AG09309 (cell line): ENCODE data around the gene RABGAP1L.

Source experiments
- DNase-seq: peaks from one replicate; pipeline ENCODE4 v3.0.0-alpha.2; 2010; ENCODE audit warnings: low read depth
- H3K4me3 ChIP-seq: 2 replicates; pipeline ENCODE4 v1.5.1; 2011; ENCODE audit warnings: mild to moderate bottlenecking, low read depth, low read length, moderate library complexity; ENCODE audit not compliant: control insufficient read depth
- TF ChIP-seq, protein P1 (sequence below): IDR thresholded peaks from 2 replicates; pipeline ENCODE4 v1.5.1; 2011; ENCODE audit warnings: mild to moderate bottlenecking, low read depth, low read length, inconsistent platforms; ENCODE audit not compliant: insufficient read depth, control insufficient read depth; ENCODE audit errors: missing control alignments

The RABGAP1L gene

DNA sequence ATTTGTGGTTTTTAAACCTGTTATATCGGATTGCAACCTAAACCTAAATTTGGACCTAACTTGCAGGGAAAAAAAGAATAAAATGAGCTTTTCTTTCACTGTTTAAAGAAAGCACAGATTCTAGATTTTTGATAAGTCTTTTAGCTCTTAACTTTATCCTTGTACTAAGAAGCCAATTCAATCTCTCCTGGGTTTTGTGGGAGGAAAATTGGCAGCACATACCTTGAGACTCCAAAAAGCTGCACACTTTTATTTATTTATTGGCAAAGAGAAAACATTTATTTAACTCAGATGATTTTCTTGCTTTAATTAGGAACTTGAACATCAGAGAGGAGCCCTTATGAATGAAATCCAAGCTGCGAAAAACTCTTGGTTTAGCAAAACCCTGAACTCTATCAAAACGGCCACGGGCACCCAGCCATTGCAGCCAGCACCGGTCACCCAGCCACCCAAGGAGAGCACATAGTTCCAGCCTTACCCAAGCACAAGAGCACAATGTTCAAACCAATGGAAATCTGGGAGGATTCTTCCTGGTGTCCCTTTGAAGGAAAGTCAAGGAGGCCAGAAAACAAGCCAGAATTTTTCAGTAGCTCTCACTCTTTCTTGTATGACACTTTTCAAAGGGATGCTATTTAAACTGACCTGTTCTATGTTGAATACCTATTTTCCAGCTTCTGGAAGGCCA, 830.4 kb downstream of the RABGAP1L start:
- DNase-seq = no peak
- TF ChIP-seq, protein P1, sequence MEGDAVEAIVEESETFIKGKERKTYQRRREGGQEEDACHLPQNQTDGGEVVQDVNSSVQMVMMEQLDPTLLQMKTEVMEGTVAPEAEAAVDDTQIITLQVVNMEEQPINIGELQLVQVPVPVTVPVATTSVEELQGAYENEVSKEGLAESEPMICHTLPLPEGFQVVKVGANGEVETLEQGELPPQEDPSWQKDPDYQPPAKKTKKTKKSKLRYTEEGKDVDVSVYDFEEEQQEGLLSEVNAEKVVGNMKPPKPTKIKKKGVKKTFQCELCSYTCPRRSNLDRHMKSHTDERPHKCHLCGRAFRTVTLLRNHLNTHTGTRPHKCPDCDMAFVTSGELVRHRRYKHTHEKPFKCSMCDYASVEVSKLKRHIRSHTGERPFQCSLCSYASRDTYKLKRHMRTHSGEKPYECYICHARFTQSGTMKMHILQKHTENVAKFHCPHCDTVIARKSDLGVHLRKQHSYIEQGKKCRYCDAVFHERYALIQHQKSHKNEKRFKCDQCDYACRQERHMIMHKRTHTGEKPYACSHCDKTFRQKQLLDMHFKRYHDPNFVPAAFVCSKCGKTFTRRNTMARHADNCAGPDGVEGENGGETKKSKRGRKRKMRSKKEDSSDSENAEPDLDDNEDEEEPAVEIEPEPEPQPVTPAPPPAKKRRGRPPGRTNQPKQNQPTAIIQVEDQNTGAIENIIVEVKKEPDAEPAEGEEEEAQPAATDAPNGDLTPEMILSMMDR = no peak
- H3K4me3 ChIP-seq = no peak overlapping the region

DNA sequence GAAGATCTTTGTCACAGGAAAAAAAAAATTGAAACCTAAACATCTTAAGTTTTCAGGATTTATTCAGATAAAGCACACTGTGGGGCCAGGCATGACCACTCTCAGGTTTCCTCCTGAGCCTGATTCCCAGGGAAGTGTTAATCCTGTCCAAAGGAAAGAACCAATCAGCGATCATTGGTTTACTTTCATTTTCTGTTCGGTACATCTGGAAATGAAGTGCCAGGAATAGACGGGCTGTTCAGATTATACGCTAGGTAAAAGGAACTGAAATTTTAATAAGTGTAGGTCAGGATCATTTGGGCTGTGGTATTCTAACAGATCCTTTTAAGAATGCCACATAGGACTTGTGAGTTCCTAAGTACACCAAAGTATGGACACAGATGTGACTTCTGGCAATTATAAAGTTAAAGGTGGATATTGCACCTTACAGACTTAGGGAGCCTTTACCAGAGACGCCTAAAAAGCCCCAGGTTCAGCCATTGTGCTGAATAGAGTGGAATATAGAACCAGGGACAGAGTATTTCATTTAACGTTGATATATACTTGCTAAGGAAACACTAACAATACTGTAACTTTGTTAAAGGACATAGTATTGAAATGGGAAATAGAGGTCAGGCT, 831.2 kb downstream of the RABGAP1L start:
- peak overlapping the region; percentile 34 for H3K4me3 ChIP-seq
- TF ChIP-seq, protein P1 = no peak
- no peak for DNase-seq

DNA sequence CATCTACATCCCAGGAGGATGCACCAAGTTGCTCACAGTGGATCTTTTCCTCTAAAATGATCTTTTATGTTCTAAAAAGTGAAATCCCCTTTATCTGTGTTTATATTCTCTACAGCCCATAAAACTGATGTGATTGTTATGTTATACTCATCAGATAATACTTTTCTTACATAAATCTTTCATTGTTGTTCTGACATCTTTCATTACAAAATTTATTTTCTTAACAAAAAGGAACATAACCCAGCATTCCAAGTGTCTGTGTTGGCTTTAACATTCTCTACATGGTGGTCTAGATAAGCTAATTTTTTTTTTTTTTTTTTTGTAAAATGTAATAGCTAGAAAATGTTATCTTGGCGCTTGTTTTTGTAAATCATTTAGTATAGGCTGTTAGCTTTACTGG, 832.2 kb downstream of the RABGAP1L start:
- H3K4me3 ChIP-seq = no peak overlapping the region
- DNase-seq = no peak
- TF ChIP-seq, protein P1 = no peak

DNA sequence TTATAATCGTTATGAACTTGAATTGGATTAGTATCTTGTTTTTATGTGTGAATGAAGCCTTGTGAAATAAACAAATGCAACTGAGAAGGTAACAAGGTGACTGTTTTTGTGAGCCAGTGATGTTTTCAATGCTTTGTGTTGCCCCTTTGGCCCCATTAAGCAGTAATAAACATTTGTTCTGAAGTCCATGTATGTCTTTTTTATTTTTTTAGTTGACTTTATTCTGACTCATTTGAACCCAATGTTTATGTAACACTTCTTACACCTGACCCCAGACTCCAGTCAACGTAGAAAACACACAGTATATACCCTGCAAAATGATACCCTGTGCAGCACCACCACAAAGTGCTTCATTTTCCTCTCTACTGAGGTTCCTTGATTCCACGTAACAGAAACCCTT, 835.8 kb downstream of the RABGAP1L start:
- TF ChIP-seq, protein P1 = no peak
- no peak overlapping the region for H3K4me3 ChIP-seq
- DNase-seq = no peak

DNA sequence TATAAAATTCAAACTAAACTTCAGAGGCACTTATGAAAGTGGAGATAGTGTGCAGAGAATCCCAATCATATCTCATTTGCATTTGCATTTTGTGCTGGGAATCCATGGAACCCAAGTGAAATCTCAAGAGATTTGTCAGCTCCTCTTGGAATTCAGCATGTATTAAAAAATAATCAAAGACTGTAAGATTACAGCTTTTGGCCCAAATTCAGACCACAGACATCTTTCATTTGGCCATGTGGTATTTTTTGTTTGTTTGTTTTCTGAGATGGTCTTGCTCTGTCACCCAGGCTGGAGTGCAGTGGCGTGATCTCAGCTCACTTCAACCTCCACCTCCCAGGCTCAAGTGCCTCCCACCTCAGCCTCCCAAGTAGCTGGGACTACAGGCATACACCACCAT, 836.6 kb downstream of the RABGAP1L start:
- TF ChIP-seq, protein P1 = no peak
- DNase-seq = no peak
- no peak overlapping the region for H3K4me3 ChIP-seq

DNA sequence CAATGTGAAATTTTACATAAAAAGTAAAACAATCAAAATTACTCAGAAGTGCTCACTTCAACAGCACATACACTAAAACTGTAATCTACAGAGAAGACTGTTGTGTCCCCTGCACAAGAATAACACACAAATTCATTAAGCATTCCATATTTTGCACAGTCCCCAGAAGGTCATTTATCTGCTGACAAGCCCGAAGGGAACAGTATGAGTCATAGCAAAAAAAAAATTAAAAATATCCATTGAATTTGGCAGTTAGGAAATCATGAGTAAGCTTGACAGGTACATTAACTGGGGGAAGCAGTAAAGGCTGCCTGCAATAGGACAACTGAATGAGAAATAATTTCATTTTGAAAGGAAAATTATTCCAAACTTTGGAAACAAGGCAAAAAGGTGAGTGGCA, 837.2 kb downstream of the RABGAP1L start:
- TF ChIP-seq, protein P1 = no peak
- no peak overlapping the region for H3K4me3 ChIP-seq
- no peak for DNase-seq

DNA sequence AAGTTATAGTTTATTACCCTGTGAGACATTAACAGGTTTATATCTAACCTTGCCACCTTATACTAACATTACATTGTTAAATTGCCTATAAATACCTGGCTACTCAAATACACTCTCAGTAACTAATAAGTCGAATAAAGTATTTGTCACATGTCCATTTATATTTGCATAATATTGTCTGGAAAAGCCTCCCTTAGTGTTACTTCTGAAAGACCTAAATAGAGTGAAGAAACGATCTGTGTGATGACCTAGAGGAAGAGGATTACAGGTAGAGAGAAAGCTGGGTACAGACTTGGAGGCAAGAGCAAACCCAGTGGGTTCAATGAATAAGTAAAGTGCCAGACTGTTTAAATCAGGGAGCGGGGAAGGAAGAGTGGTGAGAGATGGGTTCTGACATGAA, 837.7 kb downstream of the RABGAP1L start:
- no peak for DNase-seq
- TF ChIP-seq, protein P1 = no peak
- no peak overlapping the region for H3K4me3 ChIP-seq
